Activated B cell treated with CpG ODN at 0.5 μM for 24 hours (primary cell): Measurements from ENCODE around the gene HSPA4. TPM values are rescaled to one million over a fixed set of nuclear protein-coding genes. Genes with fewer than 3 reads are reported as not detected.

Source experiments
- ATAC-seq: fragments of 200-7000 bp; cut with Tn5 transposase; one replicate; pipeline ENCODE4 v1.10.0; 2021; ENCODE audit warnings: low read depth, mild to moderate bottlenecking, moderate library complexity
- CTCF ChIA-PET: fragments of 350-600 bp; sonication (Branson Sonifier 250); formaldehyde crosslinking; loops from one replicate; lab custom pipeline; 2021; ENCODE audit warnings: antibody characterized with exemption; lab: Charles Lee
- POLR2A ChIA-PET: fragments of 350-600 bp; sonication (Branson Sonifier 250); formaldehyde crosslinking; loops from one replicate; lab custom pipeline; 2021; ENCODE audit warnings: antibody characterized with exemption; lab: Charles Lee
- DNase-seq: peaks from one replicate; pipeline ENCODE4 v3.0.0; 2022
- H3K27ac Mint-ChIP-seq: one replicate; pipeline ENCODE4 v1.8.0; 2020; ENCODE audit warnings: mixed read lengths
- H3K27me3 Mint-ChIP-seq: one replicate; pipeline ENCODE4 v1.8.0; 2021; ENCODE audit warnings: mixed read lengths
- H3K36me3 Mint-ChIP-seq: one replicate; pipeline ENCODE4 v1.8.0; 2021; ENCODE audit warnings: low read depth, mixed read lengths
- H3K4me1 Mint-ChIP-seq: one replicate; pipeline ENCODE4 v1.8.0; 2021; ENCODE audit warnings: mixed read lengths
- H3K4me3 Mint-ChIP-seq: one replicate; pipeline ENCODE4 v1.8.0; 2020; ENCODE audit warnings: mild to moderate bottlenecking, mixed read lengths
- H3K9me3 Mint-ChIP-seq: one replicate; pipeline ENCODE4 v1.8.0; 2020; ENCODE audit warnings: mixed read lengths
- intact Hi-C: fragments of 100-400 bp; cut with micrococcal nuclease; formaldehyde crosslinking; loops from one replicate; pipeline ENCODE4 v1.15.1; 2024
- total RNA-seq: library from RNA; stranded (reverse); gene quantifications from 2 replicates; pipeline ENCODE4 v1.2.3, GENCODE V29; 2022
- TF ChIP-seq, protein P1 (sequence below): fragments of 200-600 bp; IDR thresholded peaks from one replicate; pipeline ENCODE4 v1.8.0; 2022; ENCODE audit warnings: antibody characterized with exemption, mild to moderate bottlenecking

Gene HSPA4
- total RNA-seq, 1 donor from 2014 or later, result 152 TPM

DNA sequence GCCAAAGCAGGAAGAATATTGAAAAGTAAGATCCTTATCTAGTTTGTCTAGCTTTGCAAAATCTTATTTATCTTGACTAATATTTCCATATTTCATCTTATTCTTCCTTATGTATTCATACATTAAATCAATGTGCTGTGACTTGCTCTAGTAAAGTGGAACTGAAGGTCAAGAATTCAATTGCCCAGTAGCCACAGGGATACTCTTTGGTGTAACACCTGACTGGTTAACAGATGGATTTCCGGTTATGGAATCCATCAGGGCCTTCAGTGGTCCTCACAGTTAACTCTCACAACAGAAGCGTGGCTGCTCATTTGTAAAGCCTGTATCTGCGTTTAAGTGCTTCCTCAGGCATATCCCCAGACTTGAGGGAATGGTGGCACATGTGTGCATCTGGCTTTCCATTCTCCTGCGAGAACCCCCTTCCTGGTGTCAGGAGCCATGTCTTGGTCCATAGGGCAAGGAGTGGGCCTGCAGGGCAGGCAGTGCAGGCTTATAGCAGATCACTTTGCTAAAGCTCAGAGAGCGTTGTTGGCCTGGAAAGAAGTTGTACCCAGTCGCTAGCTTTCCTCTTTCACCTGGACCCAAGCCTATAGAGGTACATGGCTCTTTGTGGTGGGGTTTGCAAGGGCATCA lies 99.2 kb downstream of the HSPA4 start:
- intact Hi-C loops, result no loop called here
- Mint-ChIP-seq H3K27me3 (no peaks in the 10 kb centered on the region), H3K36me3 (no peaks in the 10 kb centered on the region), H3K4me3 (no peak overlapping the region), H3K9me3 (no peaks in the 10 kb centered on the region), H3K4me1 (no peaks in the 10 kb centered on the region), H3K27ac (no peak overlapping the region)
- no peak for DNase-seq
- ATAC-seq, result no peak
- ChIA-PET CTCF (no interaction called here), POLR2A (interaction anchor here (0.7 kb wide), 2 partner anchors 11 to 777 kb away, joined by 5 to 11 read pairs; no protein-coding TSS in a partner anchor)
- TF ChIP-seq, protein P1, sequence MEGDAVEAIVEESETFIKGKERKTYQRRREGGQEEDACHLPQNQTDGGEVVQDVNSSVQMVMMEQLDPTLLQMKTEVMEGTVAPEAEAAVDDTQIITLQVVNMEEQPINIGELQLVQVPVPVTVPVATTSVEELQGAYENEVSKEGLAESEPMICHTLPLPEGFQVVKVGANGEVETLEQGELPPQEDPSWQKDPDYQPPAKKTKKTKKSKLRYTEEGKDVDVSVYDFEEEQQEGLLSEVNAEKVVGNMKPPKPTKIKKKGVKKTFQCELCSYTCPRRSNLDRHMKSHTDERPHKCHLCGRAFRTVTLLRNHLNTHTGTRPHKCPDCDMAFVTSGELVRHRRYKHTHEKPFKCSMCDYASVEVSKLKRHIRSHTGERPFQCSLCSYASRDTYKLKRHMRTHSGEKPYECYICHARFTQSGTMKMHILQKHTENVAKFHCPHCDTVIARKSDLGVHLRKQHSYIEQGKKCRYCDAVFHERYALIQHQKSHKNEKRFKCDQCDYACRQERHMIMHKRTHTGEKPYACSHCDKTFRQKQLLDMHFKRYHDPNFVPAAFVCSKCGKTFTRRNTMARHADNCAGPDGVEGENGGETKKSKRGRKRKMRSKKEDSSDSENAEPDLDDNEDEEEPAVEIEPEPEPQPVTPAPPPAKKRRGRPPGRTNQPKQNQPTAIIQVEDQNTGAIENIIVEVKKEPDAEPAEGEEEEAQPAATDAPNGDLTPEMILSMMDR, result no peak

DNA sequence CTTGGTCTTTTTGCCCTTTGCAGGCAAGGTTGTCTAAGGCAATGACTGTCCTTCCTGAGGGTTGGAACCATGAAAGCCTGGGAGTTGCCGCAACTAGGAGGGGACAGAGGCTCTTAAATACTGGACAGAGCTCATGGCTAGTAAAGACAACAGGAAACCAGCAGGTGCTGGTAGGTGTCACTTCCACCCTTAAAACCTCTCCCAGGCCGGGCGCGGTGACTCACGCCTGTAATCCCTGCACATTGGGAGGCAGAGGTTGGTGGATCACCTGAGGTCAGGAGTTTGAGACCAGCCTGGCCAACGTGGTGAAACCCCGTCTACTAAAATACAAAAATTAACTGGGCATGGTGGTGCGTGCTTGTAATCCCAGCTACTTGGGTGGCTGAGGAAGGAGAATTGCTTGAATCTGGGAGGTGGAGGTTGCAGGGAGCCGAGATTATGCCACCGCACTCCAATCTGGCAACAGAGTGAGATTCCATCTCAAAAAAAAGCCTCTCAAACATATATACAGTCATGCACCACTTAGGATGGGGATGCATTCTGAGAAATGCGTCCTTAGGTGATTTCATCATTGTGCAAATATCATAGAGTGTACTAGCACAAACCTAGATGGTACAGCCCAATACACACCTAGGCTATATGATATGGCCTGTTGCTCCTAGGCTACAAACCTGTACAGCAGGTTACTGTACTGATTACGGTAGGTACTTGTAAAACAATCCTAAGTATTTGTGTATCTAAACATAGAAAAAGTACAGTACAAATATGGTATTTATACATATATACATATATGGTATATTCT lies 102.7 kb downstream of the HSPA4 start:
- ChIA-PET POLR2A (no interaction called here), CTCF (no interaction called here)
- Mint-ChIP-seq H3K9me3 (peaks cover 4% of the 10 kb centered on the region), H3K4me1 (no peaks in the 10 kb centered on the region), H3K27me3 (peaks cover 2% of the 10 kb centered on the region), H3K36me3 (no peaks in the 10 kb centered on the region), H3K27ac (no peak overlapping the region), H3K4me3 (no peak overlapping the region)
- ATAC-seq (no peak), DNase-seq (no peak)
- TF ChIP-seq, protein P1, result no peak
- intact Hi-C loops, result no loop called here

DNA sequence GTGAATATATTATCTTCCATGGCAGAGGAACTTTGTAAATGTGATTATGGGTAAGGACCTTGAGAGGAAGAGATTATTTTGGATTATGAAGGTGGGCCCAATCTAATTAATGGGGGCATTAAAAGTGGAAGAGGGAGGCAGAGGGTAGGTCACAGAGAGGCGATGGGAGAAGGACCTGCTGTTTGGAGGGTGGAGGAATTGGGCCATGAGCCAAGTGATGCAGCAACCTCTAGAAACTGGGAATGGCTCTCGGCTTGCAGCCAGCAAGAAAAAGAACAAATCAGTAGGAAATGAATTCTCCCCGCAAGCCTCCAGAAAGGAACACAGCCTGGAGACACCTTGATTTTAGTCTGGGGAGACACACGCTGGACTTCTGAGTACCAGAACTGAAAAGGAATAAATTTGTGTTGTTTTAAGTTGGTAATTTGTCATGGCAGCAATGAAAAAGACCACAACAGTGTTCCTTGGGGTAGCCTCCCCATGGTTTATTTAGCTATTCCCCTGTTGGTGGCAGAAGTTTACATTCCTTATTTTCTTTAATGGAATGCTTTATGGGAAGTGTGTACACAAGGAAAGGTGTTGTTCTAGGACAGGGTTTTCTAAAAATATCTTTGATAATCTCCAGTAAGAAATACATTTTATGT lies 103.6 kb downstream of the HSPA4 start:
- no peaks in the 10 kb centered on the region for H3K36me3 Mint-ChIP-seq
- no peak overlapping the region for H3K27ac Mint-ChIP-seq
- no peak for ATAC-seq
- intact Hi-C loops, result no loop called here
- no peaks in the 10 kb centered on the region for H3K4me1 Mint-ChIP-seq
- ChIA-PET POLR2A (no interaction called here), CTCF (no interaction called here)
- no peak overlapping the region for H3K4me3 Mint-ChIP-seq
- H3K9me3 Mint-ChIP-seq, result peaks cover 5% of the 10 kb centered on the region
- peaks cover 2% of the 10 kb centered on the region for H3K27me3 Mint-ChIP-seq
- TF ChIP-seq, protein P1, result no peak
- DNase-seq, result no peak

Other genes with a start within 250 kb of the HSPA4 start
- not detected in 2 replicates for gene SOWAHA, start 238.7 kb upstream of the HSPA4 start, total RNA-seq
- 1.5 and 2.4 TPM in 2 replicates for gene SHROOM1, start 221.4 kb upstream of the HSPA4 start, total RNA-seq
- gene GDF9, start 185.5 kb upstream of the HSPA4 start, total RNA-seq, result 0.29 and 0.39 TPM in 2 replicates
- gene UQCRQ, start 185.4 kb upstream of the HSPA4 start, total RNA-seq, result 197 and 218 TPM in 2 replicates
- gene LEAP2, start 178.3 kb upstream of the HSPA4 start, total RNA-seq, result 2.5 and 3.3 TPM in 2 replicates
- gene AFF4, start 88.4 kb upstream of the HSPA4 start, total RNA-seq, result 42.7 and 51.8 TPM in 2 replicates
- gene ZCCHC10, start 25.5 kb upstream of the HSPA4 start, total RNA-seq, result 31.4 and 32.6 TPM in 2 replicates